ENCODE results near the gene SLC35B1. TPM values are rescaled to one million over a fixed set of nuclear protein-coding genes. Genes with fewer than 3 reads are reported as not detected.

The SLC35B1 gene
- total and polyA plus RNA-seq, 2 donors (not counting 3 experiments of a cell fraction or from before 2014, with no cell fraction given) = 87.0 to 142 TPM

GRCh38 chr17:49757151-49757777, 49.5 kb upstream of the SLC35B1 start:
- Histone ChIP-seq H3K79me2 (ENCODE audit: control insufficient read depth, insufficient read depth, low read length) (no peaks in the 10 kb centered on the region), H3K27ac (ENCODE audit: insufficient read depth, low read depth, low read length) (no peak overlapping the region), H3K4me1 (ENCODE audit: control insufficient read depth, extremely low read depth, insufficient read depth, low read length) (no peaks in the 10 kb centered on the region), H3K9me3 (replicated peaks; ENCODE audit: control insufficient read depth, insufficient read depth, low read length) (no peaks in the 10 kb centered on the region), H3K36me3 (ENCODE audit: control insufficient read depth in 2 of 2, extremely low read depth in 1 of 2, insufficient read depth in 2 of 2, low read length in 2 of 2) (no peaks in the 10 kb centered on the region), H3K27me3 (ENCODE audit: control insufficient read depth in 2 of 2, insufficient read depth in 2 of 2, low read length in 2 of 2) (peaks cover 0 to 6% of the 10 kb centered on the region in 2 experiments), H3K9me1 (replicated peaks; ENCODE audit: control insufficient read depth, extremely low read depth, insufficient read depth, low read length) (no peaks in the 10 kb centered on the region), H3K4me2 (ENCODE audit: insufficient read depth, low read length) (no peak overlapping the region), H2AFZ (ENCODE audit: low read depth, low read length) (no peak overlapping the region), H3K4me3 (replicated peaks in 1 of 3; ENCODE audit: insufficient read depth in 1 of 3, low read depth in 1 of 3, low read length in 3 of 3) (no peak overlapping the region), H4K20me1 (replicated peaks; ENCODE audit: control insufficient read depth, extremely low read depth, insufficient read depth, low read length) (no peaks in the 10 kb centered on the region), H3K9ac (replicated peaks; ENCODE audit: extremely low read depth, insufficient read depth, low read length) (no peak overlapping the region)
- POLR2A ChIA-PET = no interaction called here
- DNase-seq (ENCODE audit: low read depth, low spot score) (no peak), FAIRE-seq (no peak)
- CTCF ChIA-PET = interaction anchor here (0.9 to 2.5 kb wide), 5 partner anchors 10 to 244 kb away, joined by 3 to 11 read pairs (median 4); partner anchors contain the start of gene SLC35B1
- BruUV-seq (replicated peaks) = no TSS peak
- intact Hi-C loops (cut with micrococcal nuclease) (no loop called here), dilution Hi-C loops (cut with MboI; ENCODE audit: extremely low pct_ligation_motif_present, low sequenced_read_pairs) (no loop called here)
- TF ChIP-seq EZH2 (IDR thresholded peaks at IDR 0.05; ENCODE audit: borderline replicate concordance, low read depth, low read length, severe bottlenecking) (no peak), JUN (IDR thresholded peaks at IDR 0.05; ENCODE audit: borderline replicate concordance, insufficient read depth, insufficient read length, low read depth) (no peak)

- dilution Hi-C loops (cut with MboI; ENCODE audit: extremely low pct_ligation_motif_present, low sequenced_read_pairs) = no loop called here
- Histone ChIP-seq H3K4me2 (ENCODE audit: insufficient read depth, low read length) (no peak overlapping the region), H3K79me2 (ENCODE audit: control insufficient read depth, insufficient read depth, low read length) (no peaks in the 10 kb centered on the region), H3K27ac (ENCODE audit: insufficient read depth, low read depth, low read length) (no peak overlapping the region), H3K27me3 (ENCODE audit: control insufficient read depth in 2 of 2, insufficient read depth in 2 of 2, low read length in 2 of 2) (peaks cover 0 to under 1% of the 10 kb centered on the region in 2 experiments), H3K9me3 (replicated peaks; ENCODE audit: control insufficient read depth, insufficient read depth, low read length) (no peaks in the 10 kb centered on the region), H3K9ac (replicated peaks; ENCODE audit: extremely low read depth, insufficient read depth, low read length) (no peak overlapping the region), H3K4me3 (replicated peaks in 1 of 3; ENCODE audit: insufficient read depth in 1 of 3, low read depth in 1 of 3, low read length in 3 of 3) (no peak overlapping the region), H4K20me1 (replicated peaks; ENCODE audit: control insufficient read depth, extremely low read depth, insufficient read depth, low read length) (no peaks in the 10 kb centered on the region), H2AFZ (ENCODE audit: low read depth, low read length) (no peak overlapping the region), H3K36me3 (ENCODE audit: control insufficient read depth in 2 of 2, extremely low read depth in 1 of 2, insufficient read depth in 2 of 2, low read length in 2 of 2) (no peaks in the 10 kb centered on the region), H3K9me1 (replicated peaks; ENCODE audit: control insufficient read depth, extremely low read depth, insufficient read depth, low read length) (no peaks in the 10 kb centered on the region), H3K4me1 (ENCODE audit: control insufficient read depth, extremely low read depth, insufficient read depth, low read length) (no peaks in the 10 kb centered on the region)
- ChIA-PET POLR2A (no interaction called here), CTCF (interaction anchor here (0.9 to 2.5 kb wide), 5 partner anchors 9 to 200 kb away, joined by 3 to 11 read pairs (median 3); partner anchors contain the start of gene SLC35B1)
- no peak for FAIRE-seq
- TF ChIP-seq POLR2AphosphoS5 (IDR thresholded peaks at IDR 0.05; ENCODE audit: insufficient read depth, low read depth, low read length) = no peak
- TF ChIP-seq GATA2 (IDR thresholded peaks at IDR 0.05; ENCODE audit: insufficient read depth, insufficient read length, low read depth, low read length) = no peak
- no peak for TF ChIP-seq FOS (IDR thresholded peaks at IDR 0.05; ENCODE audit: borderline replicate concordance, insufficient read depth, low read length)
- TF ChIP-seq POLR2A (IDR thresholded peaks at IDR 0.05; ENCODE audit: low read depth, low read length) = no peak
- TF ChIP-seq MYC (IDR thresholded peaks at IDR 0.05; ENCODE audit: low read depth, low read length) = no peak
- TF ChIP-seq, protein P1, sequence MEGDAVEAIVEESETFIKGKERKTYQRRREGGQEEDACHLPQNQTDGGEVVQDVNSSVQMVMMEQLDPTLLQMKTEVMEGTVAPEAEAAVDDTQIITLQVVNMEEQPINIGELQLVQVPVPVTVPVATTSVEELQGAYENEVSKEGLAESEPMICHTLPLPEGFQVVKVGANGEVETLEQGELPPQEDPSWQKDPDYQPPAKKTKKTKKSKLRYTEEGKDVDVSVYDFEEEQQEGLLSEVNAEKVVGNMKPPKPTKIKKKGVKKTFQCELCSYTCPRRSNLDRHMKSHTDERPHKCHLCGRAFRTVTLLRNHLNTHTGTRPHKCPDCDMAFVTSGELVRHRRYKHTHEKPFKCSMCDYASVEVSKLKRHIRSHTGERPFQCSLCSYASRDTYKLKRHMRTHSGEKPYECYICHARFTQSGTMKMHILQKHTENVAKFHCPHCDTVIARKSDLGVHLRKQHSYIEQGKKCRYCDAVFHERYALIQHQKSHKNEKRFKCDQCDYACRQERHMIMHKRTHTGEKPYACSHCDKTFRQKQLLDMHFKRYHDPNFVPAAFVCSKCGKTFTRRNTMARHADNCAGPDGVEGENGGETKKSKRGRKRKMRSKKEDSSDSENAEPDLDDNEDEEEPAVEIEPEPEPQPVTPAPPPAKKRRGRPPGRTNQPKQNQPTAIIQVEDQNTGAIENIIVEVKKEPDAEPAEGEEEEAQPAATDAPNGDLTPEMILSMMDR (IDR thresholded peaks at IDR 0.05; ENCODE audit: extremely low read depth in 1 of 2, insufficient read depth in 1 of 2, low read depth in 1 of 2, low read length in 2 of 2) = no peak
- TF ChIP-seq EZH2 (IDR thresholded peaks at IDR 0.05; ENCODE audit: borderline replicate concordance, low read depth, low read length, severe bottlenecking) = no peak
- TF ChIP-seq JUN (IDR thresholded peaks at IDR 0.05; ENCODE audit: borderline replicate concordance, insufficient read depth, insufficient read length, low read depth) = no peak
- TF ChIP-seq, protein P2, sequence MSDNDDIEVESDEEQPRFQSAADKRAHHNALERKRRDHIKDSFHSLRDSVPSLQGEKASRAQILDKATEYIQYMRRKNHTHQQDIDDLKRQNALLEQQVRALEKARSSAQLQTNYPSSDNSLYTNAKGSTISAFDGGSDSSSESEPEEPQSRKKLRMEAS (IDR thresholded peaks at IDR 0.05; ENCODE audit: insufficient read depth, insufficient read length) = no peak
- intact Hi-C loops (cut with micrococcal nuclease) = no loop called here
- no TSS peak for BruUV-seq (replicated peaks)
- DNase-seq (ENCODE audit: low read depth, low spot score) = no peak
Measured at GRCh38 chr17:49756323-49757150, 48.8 kb upstream of the SLC35B1 start.

Data from endothelial cell of umbilical vein (primary cell).